Measurements from ENCODE around the gene CEMIP2.

DNA sequence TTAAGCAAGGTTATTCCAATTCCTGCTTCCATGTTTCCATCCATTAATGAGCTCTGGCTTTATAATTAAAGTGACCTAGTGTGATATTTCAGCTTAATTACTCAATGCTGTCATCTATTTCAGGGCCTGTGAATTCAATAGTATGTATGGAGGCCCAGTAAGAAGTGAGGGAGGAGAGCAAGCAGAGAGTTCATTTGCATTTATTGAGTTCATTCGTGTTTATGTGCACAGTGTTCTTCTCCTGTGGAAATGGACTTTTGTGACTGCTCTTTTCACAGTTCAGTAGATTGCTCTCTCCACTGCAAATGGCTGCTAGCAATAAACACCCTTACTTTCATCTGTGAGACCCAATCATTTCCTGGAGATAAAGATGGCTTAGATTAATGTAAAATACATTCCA is 130.9 kb downstream of the CEMIP2 start:
- TF ChIP-seq, protein P1, sequence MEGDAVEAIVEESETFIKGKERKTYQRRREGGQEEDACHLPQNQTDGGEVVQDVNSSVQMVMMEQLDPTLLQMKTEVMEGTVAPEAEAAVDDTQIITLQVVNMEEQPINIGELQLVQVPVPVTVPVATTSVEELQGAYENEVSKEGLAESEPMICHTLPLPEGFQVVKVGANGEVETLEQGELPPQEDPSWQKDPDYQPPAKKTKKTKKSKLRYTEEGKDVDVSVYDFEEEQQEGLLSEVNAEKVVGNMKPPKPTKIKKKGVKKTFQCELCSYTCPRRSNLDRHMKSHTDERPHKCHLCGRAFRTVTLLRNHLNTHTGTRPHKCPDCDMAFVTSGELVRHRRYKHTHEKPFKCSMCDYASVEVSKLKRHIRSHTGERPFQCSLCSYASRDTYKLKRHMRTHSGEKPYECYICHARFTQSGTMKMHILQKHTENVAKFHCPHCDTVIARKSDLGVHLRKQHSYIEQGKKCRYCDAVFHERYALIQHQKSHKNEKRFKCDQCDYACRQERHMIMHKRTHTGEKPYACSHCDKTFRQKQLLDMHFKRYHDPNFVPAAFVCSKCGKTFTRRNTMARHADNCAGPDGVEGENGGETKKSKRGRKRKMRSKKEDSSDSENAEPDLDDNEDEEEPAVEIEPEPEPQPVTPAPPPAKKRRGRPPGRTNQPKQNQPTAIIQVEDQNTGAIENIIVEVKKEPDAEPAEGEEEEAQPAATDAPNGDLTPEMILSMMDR (conservative IDR thresholded peaks at IDR 0.05; ENCODE audit: low read depth, low read length) = no peak
- no peak for TF ChIP-seq EZH2 (IDR thresholded peaks at IDR 0.05; ENCODE audit: low read length, unreplicated experiment)
